HG02678 (cell line): ENCODE results near the gene LAYN.

Experiments
- ATAC-seq: cut with Tn5 transposase; IDR thresholded peaks from one replicate; pipeline ENCODE4 v1.9.1; 2021; ENCODE audit warnings: mild to moderate bottlenecking, moderate library complexity; ENCODE audit not compliant: unreplicated experiment

The LAYN gene

DNA sequence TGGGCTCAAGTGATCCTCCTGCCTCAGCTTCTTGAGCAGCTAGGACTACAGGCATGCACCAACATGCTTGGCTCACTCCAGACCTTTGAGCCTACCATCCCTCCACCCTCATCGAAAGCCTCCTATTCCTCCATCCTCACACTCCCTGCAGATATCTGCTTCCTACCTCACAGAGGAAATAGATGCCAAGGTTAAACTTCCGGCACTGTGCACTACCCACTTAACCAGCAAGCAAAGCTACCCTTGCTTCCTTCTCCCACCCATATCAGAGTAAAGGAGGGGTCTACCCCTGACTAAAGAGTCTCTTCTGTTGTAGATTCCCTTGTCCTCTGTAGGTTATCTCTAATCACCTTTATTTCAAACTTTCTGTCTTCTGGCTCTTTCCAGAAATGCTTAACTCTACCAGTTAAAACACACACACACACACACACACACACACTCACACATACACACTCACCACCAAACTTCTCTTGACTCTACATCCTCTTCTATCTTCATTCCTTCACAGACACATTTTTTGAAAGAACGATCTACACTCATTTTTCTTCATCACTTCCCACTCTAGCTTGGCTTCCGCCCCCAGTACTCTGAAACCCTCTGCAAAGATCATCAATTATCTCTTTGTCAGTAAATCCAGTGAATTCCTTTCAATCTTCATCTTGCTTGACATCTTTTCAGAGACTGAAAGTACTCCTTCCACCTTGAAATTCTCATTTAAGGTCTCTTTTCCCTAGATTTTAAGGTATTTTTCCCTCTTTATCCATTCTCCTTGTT is 50.9 kb downstream of the LAYN start:
- ATAC-seq, result no peak

DNA sequence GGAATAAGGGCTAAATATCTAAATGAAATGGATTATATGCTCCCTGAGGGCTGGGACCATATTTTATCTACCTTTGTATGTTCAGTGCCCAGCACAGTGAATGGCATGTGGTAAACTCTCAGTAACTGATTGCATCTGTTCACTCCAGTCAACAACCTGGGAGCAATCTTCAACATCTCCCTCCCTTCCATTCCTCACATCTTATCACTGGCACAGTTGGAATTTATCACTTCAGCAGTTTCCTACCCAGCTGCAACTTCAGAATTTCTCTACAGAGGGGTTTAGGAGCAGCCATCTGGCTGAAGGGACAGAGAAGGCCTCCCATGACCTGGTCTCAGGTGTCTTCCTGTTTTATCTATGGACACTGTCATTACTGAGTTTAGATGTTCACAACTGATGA is 52.0 kb downstream of the LAYN start:
- no peak for ATAC-seq

DNA sequence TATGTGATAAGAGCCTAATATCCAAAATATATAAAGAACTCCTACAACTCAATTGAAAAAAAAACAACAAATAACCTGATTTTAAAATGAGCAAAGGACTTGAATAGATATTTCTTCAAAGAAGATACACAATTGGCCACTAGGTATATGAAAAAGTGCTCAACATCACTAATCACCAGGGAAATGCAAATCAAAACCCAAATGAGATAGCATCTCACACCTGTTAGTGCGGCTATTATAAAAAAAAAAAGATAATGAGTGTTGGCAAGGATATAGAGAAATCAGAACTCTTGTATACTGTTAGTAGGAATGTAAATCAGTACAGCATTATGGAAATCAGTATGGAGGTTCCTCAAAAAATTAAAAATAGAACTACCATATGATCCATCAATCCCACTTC is 55.8 kb downstream of the LAYN start:
- ATAC-seq, result no peak

DNA sequence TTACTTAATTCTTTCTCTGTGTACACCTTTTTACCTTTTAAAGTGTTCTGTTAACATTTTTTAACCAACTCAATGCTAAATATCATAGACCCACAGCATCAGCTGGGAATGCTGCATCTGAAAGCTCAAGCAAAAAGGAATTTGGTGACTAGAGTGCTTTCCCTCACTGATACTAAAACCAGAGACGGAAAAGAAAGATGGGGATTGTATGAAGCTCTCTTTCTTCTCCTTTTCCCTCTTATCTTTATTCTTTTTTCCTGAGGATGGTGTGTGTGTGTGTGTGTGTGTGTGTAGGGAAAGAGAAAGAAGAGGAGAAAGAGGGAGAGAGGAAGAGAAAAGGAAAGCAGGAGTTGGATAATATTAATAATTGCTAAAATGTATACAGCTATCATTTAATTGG is 57.6 kb downstream of the LAYN start:
- no peak for ATAC-seq

DNA sequence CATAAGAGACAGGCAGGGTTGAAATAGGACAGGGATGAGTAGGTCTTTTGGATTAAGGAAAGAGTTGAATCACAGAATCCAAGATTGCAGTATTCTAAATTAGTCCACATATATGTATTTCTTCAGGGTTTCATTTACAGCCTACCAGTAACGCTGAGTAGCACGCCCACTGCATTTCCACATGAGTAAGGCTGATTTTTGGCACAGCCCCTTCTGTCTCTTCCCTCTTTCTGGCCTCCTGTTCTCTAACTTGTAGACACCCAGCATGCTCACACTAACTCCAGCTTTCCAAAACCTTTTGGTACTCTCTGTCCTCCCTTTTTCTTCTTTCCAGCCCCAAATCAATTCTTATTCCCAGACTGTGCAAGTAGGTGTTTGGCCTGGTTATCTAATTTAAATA is 58.0 kb downstream of the LAYN start:
- no peak for ATAC-seq

DNA sequence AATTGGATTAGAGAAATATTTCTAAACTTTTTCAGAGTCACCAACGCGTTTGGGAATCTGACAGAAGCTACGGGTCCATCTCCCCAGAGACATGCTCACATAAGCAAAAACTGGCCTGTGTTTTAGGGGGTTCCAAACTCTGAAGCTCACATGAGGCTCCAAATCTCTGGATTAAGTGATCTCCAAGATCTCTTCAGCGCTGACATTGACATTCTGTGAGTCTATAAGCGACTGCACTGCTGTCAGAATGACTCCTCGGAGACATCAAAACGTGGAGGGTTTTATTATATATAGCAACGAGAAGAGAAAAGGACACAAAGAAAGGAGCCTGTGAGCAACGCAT is 61.1 kb downstream of the LAYN start:
- ATAC-seq, result no peak

DNA sequence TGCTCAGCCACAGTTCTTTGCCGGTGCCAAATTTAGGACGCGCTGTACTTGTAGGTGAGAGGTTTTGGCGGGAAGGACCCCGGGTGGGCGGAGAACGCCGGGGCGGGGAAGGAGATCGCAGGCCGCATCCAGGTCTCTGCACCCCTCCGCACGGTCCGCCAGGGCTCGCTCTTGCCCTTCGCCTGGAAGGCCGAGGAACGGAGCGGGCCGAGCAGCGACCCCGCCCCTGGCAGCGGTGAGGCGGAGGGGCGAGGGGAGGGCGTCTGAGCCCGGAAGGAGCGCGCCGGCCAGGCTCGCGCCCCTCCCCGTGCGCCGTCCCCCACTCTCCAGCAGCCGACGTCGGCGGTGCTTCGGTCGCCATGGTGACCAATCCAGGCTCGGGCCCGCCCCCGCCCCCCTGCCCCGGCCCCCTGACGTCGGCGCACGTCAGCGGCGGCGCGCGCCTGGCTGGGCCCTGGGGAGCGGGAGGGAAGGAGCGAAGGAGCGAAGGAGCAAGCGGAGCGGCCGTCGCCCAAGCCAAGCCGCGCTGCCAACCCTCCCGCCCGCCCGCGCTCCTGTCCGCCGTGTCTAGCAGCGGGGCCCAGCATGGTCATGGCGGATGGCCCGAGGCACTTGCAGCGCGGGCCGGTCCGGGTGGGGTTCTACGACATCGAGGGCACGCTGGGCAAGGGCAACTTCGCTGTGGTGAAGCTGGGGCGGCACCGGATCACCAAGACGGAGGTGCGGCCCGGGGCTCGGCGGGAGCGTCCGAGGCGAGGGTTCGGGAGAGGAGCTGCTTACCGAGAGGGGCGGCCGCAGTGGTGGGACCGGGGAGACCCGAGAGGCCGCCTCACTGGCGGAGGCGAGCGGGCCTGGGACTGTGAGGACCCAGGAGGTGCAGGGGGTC is 61.7 kb downstream of the LAYN start, which contains the start of gene SIK2:
Gene SIK2 (plus strand): TSS at position 471 of the 886 bp plus-strand sequence. CDS start 115 bp downstream, at position 586.
- peak; percentile 87 for ATAC-seq

DNA sequence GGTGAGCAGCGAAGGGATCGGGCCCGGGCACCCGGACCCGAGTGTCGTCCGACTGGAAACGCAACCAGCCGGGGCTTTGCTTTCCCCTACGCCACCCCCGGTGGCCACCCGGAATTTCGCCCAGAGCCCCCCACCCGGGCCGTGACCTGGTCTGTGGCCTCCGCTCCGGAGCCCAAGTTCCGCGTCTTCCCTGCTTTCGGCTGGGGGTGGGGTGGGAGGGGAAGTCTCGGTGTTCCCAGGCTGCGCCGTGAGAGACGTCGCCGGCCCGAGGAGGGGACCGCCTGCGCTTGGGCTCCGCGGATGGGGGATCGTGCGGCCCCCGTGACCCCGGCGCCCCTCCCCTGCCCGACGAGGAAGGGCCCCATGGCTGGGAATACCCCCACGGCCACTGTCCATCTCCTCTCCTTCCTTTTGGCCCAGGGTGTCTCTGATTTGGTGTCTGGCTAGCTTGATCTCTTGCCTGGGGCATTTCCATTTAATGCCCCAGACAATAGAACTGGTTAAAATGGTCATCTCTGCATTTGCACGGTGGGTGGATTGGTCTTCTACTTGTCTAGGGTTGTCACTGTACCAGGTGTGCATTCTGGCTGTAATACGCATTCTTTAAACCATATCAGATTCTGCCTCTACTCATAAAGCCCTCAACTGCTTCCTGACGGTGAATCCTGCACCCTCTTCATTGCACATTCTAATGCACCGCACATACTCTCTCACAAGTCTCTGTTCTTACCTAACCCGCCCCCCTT is 62.5 kb downstream of the LAYN start:
- ATAC-seq, result no peak

DNA sequence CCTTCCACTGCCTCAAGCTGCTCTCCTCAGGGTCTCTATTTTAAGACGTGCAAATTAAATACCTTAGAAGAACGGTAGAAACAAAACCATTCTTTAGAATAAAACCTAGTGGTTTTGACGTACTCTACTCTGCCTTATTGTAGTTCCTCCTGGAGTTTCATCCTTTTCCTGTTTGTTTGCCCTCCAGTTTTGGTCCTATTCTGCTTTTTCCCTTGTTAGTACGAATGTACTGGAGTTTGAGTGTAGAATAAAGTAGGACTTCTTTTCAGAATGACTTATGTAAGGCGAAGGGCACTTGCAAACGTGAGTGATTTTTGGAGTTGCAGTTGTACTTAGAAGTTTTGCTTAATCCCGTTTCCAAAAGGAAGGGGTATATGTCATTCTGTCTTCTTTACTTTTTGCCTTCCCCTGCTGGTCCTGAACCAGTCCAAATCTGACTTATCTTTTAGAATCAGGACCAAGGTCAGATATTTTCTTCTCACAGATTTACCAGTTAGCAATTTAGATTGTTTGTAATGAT is 63.2 kb downstream of the LAYN start:
- no peak for ATAC-seq

DNA sequence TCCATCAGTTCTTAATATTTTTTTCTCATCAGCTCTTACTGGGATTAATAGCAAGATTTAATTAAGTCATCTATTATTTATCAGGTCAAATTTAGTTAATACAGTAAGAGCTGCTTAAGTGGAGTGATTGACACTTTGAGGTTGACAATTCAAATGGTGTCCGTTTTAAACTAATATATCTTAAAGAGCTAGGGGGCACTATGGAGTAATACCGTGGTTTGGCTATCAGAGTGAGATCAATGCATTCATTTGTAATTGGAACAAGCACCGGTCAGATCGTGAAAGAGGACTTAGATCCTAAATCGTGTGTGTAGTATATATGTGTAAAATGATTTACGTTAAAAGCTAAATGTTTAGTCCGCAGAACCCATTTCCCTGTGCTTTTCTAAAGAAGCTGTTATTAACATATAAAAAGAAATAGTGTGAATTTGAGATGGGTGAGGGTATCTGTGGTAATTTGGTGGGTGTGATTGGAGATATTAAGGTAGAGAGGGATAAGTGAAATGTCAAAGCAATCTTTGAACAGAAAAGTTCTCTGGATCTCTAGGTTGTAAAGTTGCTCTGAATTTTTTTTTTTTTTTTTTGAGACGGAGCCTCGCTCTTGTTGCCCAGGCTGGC is 64.0 kb downstream of the LAYN start:
- ATAC-seq, result no peak

DNA sequence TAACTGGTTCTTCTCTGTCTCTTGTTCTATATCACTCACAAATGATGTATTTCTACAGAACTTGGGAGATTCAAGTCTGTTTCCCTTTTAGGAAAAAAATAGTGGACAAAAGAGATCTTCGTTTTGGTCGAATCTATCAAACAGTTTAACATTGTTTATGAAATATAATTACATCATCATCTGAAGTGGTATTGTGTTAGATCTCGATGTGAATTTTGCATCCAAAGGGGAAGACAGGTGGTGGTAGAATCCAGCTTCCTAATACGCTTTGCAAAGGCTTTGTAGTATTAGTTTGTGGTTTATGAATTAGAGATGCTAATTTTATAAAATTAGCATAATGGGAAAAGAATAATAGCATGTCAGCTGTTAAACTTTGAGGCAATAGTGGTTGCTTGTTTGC is 65.2 kb downstream of the LAYN start:
- no peak for ATAC-seq

DNA sequence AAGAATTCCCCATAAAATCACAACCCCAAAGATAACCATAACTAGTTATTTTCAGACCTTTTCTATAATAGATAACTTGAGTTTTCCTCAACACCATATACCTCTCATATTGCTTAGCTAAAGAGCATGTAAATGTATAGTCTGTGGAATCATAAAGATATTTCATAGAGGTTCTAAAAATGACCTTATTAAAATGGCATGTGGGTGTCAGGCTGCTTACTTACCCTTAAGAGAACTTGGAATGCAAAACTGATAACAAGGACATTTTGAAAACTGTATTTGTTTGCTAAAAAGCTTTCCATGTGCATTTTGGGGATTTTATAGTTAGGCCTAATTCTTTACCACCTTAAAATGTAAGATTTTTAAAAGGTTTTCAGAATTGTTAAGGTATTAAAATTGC is 66.5 kb downstream of the LAYN start:
- ATAC-seq, result no peak

DNA sequence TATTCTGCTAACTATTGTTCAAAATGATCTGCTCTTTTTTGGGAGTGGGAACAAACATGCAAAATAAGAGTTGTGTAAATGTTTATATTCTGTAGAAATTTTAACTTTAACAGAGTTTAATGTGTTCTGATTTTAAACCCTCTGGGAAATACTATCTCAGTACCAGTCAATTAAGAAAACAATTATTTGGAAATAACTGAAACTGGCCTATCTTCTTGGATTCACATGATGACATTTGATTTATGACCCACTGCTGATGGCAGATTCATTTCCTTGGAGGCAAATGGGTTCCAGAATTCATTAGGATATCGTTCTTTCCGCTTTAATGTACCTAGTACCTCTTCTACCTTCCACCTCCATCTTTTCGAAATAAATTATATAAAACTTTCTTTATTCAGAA is 67.2 kb downstream of the LAYN start:
- ATAC-seq, result no peak
